Osteocyte (in vitro differentiated cells): ENCODE data around the gene BORCS6. TPM values are rescaled to one million over a fixed set of nuclear protein-coding genes. Genes with fewer than 3 reads are reported as not detected.

Experiments used
- DNase-seq: peaks from one replicate; pipeline ENCODE4 v3.0.0; 2021; ENCODE audit warnings: mixed read lengths; ENCODE audit not compliant: unreplicated experiment; ENCODE audit errors: extremely low spot score
- H3K27ac Mint-ChIP-seq: one replicate; pipeline ENCODE4 v1.8.0; 2021; ENCODE audit warnings: mild to moderate bottlenecking, mixed read lengths; ENCODE audit not compliant: unreplicated experiment
- H3K27me3 Mint-ChIP-seq: one replicate; pipeline ENCODE4 v1.8.0; 2021; ENCODE audit warnings: mixed read lengths; ENCODE audit not compliant: unreplicated experiment
- H3K36me3 Mint-ChIP-seq: one replicate; pipeline ENCODE4 v1.8.0; 2021; ENCODE audit warnings: mixed read lengths; ENCODE audit not compliant: unreplicated experiment
- H3K4me1 Mint-ChIP-seq: one replicate; pipeline ENCODE4 v1.8.0; 2021; ENCODE audit warnings: mixed read lengths; ENCODE audit not compliant: unreplicated experiment
- H3K4me3 Mint-ChIP-seq: one replicate; pipeline ENCODE4 v1.8.0; 2021; ENCODE audit warnings: mild to moderate bottlenecking, moderate library complexity, mixed read lengths; ENCODE audit not compliant: unreplicated experiment
- H3K9me3 Mint-ChIP-seq: one replicate; pipeline ENCODE4 v1.8.0; 2021; ENCODE audit warnings: mixed read lengths; ENCODE audit not compliant: unreplicated experiment
- microRNA-seq: library from miRNA; unstranded; fragments of <30 nt; microRNA quantifications from one replicate; pipeline ENCODE4 v1.1.0, GENCODE V29; 2020; ENCODE audit not compliant: unreplicated experiment
- total RNA-seq: library from RNA; stranded (reverse); gene quantifications from 2 replicates; pipeline ENCODE4 v1.2.1, GENCODE V29; 2021
- TF ChIP-seq, protein P1 (sequence below): fragments of 200-600 bp; sonication (generic); IDR thresholded peaks from 2 replicates; pipeline ENCODE4 v1.5.0; 2021; ENCODE audit warnings: antibody characterized with exemption, mild to moderate bottlenecking, moderate library complexity

The BORCS6 gene
- total RNA-seq, 1 donor from 2014 or later, result 6.2 TPM

DNA sequence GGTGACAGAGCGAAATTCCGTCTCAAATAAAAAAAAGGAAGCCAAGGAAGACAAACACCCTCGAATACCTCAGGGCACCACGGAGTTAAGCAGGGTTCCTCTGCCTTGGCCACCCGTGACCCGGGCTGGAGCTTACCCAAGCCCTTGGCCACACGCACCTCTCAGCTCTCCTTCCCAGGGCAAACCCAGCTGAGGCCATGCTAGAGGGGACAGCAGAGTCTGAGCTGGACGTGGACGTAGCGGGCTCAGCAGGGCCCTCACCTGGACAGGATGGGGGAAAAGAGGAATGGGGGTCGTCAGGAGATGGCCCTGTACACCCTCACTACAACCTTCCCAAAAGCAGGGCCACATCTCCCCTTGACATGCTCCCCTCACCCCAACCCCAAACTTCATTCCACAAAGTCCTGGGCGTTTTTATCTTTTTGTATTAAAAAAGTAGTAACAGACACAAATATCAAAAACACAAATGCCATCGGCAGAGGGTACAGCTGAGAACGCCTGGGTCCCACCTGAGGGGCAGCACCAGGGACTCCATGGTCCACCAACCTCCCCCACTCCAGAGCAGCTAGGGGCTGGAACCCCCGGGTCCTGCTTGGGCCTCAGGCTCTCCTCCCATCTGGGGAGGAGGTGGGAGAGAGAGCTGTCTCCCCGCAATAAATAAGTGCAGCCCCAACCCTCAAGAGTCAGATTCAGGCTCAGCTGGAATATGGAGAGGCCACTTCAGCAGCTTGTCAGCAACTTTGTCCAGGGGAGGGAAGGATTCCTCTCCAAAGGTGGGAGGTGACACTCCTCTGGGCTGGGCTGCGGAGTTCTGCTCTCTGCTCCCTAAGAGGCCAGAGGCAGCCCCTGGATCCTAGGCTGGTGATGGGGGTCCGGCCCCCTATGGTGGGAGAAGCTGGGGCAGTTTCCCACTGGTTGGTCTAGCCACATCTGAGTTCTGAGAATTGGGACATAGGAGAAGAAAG is 49.6 kb downstream of the BORCS6 start:
- Mint-ChIP-seq H3K4me3 (no peak overlapping the region), H3K9me3 (no peaks in the 10 kb centered on the region), H3K27ac (peak overlapping the region; percentile 34), H3K4me1 (peaks cover 4% of the 10 kb centered on the region), H3K27me3 (no peaks in the 10 kb centered on the region), H3K36me3 (peaks cover 28% of the 10 kb centered on the region)
- DNase-seq, result no peak
- TF ChIP-seq, protein P1, sequence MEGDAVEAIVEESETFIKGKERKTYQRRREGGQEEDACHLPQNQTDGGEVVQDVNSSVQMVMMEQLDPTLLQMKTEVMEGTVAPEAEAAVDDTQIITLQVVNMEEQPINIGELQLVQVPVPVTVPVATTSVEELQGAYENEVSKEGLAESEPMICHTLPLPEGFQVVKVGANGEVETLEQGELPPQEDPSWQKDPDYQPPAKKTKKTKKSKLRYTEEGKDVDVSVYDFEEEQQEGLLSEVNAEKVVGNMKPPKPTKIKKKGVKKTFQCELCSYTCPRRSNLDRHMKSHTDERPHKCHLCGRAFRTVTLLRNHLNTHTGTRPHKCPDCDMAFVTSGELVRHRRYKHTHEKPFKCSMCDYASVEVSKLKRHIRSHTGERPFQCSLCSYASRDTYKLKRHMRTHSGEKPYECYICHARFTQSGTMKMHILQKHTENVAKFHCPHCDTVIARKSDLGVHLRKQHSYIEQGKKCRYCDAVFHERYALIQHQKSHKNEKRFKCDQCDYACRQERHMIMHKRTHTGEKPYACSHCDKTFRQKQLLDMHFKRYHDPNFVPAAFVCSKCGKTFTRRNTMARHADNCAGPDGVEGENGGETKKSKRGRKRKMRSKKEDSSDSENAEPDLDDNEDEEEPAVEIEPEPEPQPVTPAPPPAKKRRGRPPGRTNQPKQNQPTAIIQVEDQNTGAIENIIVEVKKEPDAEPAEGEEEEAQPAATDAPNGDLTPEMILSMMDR, result no peak

- peaks cover 4% of the 10 kb centered on the region for H3K4me1 Mint-ChIP-seq
- H3K27ac Mint-ChIP-seq, result no peak overlapping the region
- TF ChIP-seq, protein P1, result peak; percentile 94
- H3K4me3 Mint-ChIP-seq, result no peak overlapping the region
- peak; percentile 99 for DNase-seq
- peaks cover 19% of the 10 kb centered on the region for H3K36me3 Mint-ChIP-seq
- H3K27me3 Mint-ChIP-seq, result no peaks in the 10 kb centered on the region
- no peaks in the 10 kb centered on the region for H3K9me3 Mint-ChIP-seq
Observed at GRCh38 chr17:8138672-8139371, 51.2 kb downstream of the BORCS6 start.

- H3K9me3 Mint-ChIP-seq, result no peaks in the 10 kb centered on the region
- H3K4me3 Mint-ChIP-seq, result no peak overlapping the region
- TF ChIP-seq, protein P1, result no peak
- no peak overlapping the region for H3K27ac Mint-ChIP-seq
- H3K36me3 Mint-ChIP-seq, result peaks cover 17% of the 10 kb centered on the region
- DNase-seq, result no peak
- no peaks in the 10 kb centered on the region for H3K27me3 Mint-ChIP-seq
- peaks cover 4% of the 10 kb centered on the region for H3K4me1 Mint-ChIP-seq
Observed at GRCh38 chr17:8138374-8138671, 51.7 kb downstream of the BORCS6 start.

Small RNA genes within 50 kb of the gene (microRNA-seq; reads per million reads assigned to microRNA genes)
- gene MIR4521, result 9.9 reads per million, percentile 13 among the genes with 10 or more reads in this experiment
- gene MIR6883, result not detected

Other genes starting within 250 kb of the BORCS6 start
- not detected in 2 replicates for gene GUCY2D, start 187.6 kb downstream of the BORCS6 start, total RNA-seq
- gene ALOX15B, start 151.1 kb downstream of the BORCS6 start, total RNA-seq, result not detected in 2 replicates
- not detected in 2 replicates for gene ALOX12B, start 102.5 kb downstream of the BORCS6 start, total RNA-seq
- gene ALOXE3, start 71.7 kb downstream of the BORCS6 start, total RNA-seq, result not detected in 2 replicates
- gene HES7, start 66.1 kb downstream of the BORCS6 start, total RNA-seq, result 2.0 and 2.3 TPM in 2 replicates
- gene PER1, start 37.8 kb downstream of the BORCS6 start, total RNA-seq, result 106 and 173 TPM in 2 replicates
- 57.2 and 70.0 TPM in 2 replicates for gene VAMP2, start 27.2 kb downstream of the BORCS6 start, total RNA-seq
- gene TMEM107, start 13.8 kb downstream of the BORCS6 start, total RNA-seq, result 8.4 and 10.5 TPM in 2 replicates
- 13.3 and 15.7 TPM in 2 replicates for gene AURKB, start 20.4 kb upstream of the BORCS6 start, total RNA-seq
- gene CTC1, start 57.9 kb upstream of the BORCS6 start, total RNA-seq, result 38.7 and 40.1 TPM in 2 replicates
- gene PFAS, start 59.1 kb upstream of the BORCS6 start, total RNA-seq, result 48.9 and 53.6 TPM in 2 replicates
- 29.3 and 29.8 TPM in 2 replicates for gene RANGRF, start 98.5 kb upstream of the BORCS6 start, total RNA-seq
- 5.6 and 6.4 TPM in 2 replicates for gene SLC25A35, start 105.2 kb upstream of the BORCS6 start, total RNA-seq
- gene ARHGEF15, start 120.1 kb upstream of the BORCS6 start, total RNA-seq, result not detected in 2 replicates
- not detected in 2 replicates for gene ODF4, start 149.7 kb upstream of the BORCS6 start, total RNA-seq
- 1,600 and 1,654 TPM in 2 replicates for gene RPL26, start 193.0 kb upstream of the BORCS6 start, total RNA-seq
- not detected in 2 replicates for gene RNF222, start 207.6 kb upstream of the BORCS6 start, total RNA-seq
- 68.2 and 74.2 TPM in 2 replicates for gene NDEL1, start 245.7 kb upstream of the BORCS6 start, total RNA-seq